IMR-90 (cell line): ENCODE results near the gene CDH12. TPM values are rescaled to one million over a fixed set of nuclear protein-coding genes. Genes with fewer than 3 reads are reported as not detected.

Experiments
- ATAC-seq: fragments of 200-7000 bp; cut with Tn5 transposase; 2 replicates; pipeline ENCODE4 v1.9.1; 2020; ENCODE audit warnings: low read depth, mild to moderate bottlenecking, moderate library complexity
- BruUV-seq: library from RNA; stranded (reverse); fragments of 400-500 nt; replicated peaks from 2 replicates; lab custom pipeline; 2021; lab: Mats Ljungman, UMichigan
- CTCF ChIA-PET: fragments of 300-600 bp; formaldehyde crosslinking; extraction: SDS; loops from one replicate; lab custom pipeline; 2021; ENCODE audit warnings: antibody characterized with exemption; lab: Yijun Ruan, JAX
- POLR2A ChIA-PET: fragments of 300-600 bp; sonication (Branson Sonifier 250); formaldehyde crosslinking; loops from one replicate; lab custom pipeline; 2022; ENCODE audit warnings: antibody characterized with exemption; ENCODE audit not compliant: unreplicated experiment; lab: Charles Lee
- DNase-seq: peaks from one replicate; pipeline ENCODE4 v3.0.0; 2013
- H2AFZ ChIP-seq: replicated peaks from 2 replicates; pipeline ENCODE3; 2013; ENCODE audit warnings: low read length, mild to moderate bottlenecking; ENCODE audit not compliant: poor library complexity
- H2AK5ac ChIP-seq: 2 replicates; pipeline ENCODE4 v1.6.1; 2013; ENCODE audit warnings: low read depth, low read length, inconsistent platforms
- H2AK9ac ChIP-seq: replicated peaks from 2 replicates; pipeline ENCODE3; 2013; ENCODE audit warnings: mild to moderate bottlenecking, low read depth, low read length, moderate library complexity; ENCODE audit not compliant: poor library complexity
- H2BK120ac ChIP-seq: 2 replicates; pipeline ENCODE4 v1.6.1; 2013; ENCODE audit warnings: low read depth, low read length, inconsistent platforms
- H2BK15ac ChIP-seq: 3 replicates; pipeline ENCODE4 v1.6.1; 2013; ENCODE audit warnings: low read depth, low read length, inconsistent platforms
- H2BK20ac ChIP-seq: 2 replicates; pipeline ENCODE4 v1.6.1; 2013; ENCODE audit warnings: low read depth, mild to moderate bottlenecking, inconsistent platforms, low read length, moderate library complexity
- H2BK5ac ChIP-seq: 2 replicates; pipeline ENCODE4 v1.6.1; 2013; ENCODE audit warnings: mild to moderate bottlenecking, low read depth, low read length, inconsistent platforms; ENCODE audit not compliant: poor library complexity, severe bottlenecking
- H3K14ac ChIP-seq: replicated peaks from 2 replicates; pipeline ENCODE4 v1.6.1; 2013; ENCODE audit warnings: low read depth, low read length, inconsistent platforms
- H3K18ac ChIP-seq: 2 replicates; pipeline ENCODE4 v1.6.1; 2013; ENCODE audit warnings: low read depth, low read length, control low read depth
- H3K23ac ChIP-seq: 2 replicates; pipeline ENCODE4 v1.6.1; 2013; ENCODE audit warnings: low read depth, low read length, inconsistent platforms
- H3K27ac ChIP-seq: 2 replicates; pipeline ENCODE4 v1.5.1; 2013; ENCODE audit warnings: mild to moderate bottlenecking, control low read depth, low read length; ENCODE audit not compliant: insufficient read depth
- H3K27me3 ChIP-seq: 2 replicates; pipeline ENCODE4 v1.6.1; 2013; ENCODE audit warnings: low read length; ENCODE audit not compliant: control insufficient read depth, insufficient read depth
- H3K36me3 ChIP-seq: 2 replicates; pipeline ENCODE4 v1.6.1; 2013; ENCODE audit warnings: low read length, mixed read lengths; ENCODE audit not compliant: control insufficient read depth, insufficient read depth
- H3K4ac ChIP-seq: 2 replicates; pipeline ENCODE4 v1.6.1; 2013; ENCODE audit warnings: low read depth, low read length, inconsistent platforms
- H3K4me1 ChIP-seq: 2 replicates; pipeline ENCODE4 v1.6.1; 2013; ENCODE audit warnings: low read length, mixed read lengths; ENCODE audit not compliant: control insufficient read depth, insufficient read depth
- H3K4me2 ChIP-seq: 2 replicates; pipeline ENCODE4 v1.6.1; 2013; ENCODE audit warnings: low read depth, mild to moderate bottlenecking, control low read depth, low read length, moderate library complexity
- H3K4me3 ChIP-seq: 2 replicates; pipeline ENCODE4 v1.5.1; 2013; ENCODE audit warnings: low read depth, mild to moderate bottlenecking, control low read depth, low read length, moderate library complexity; ENCODE audit not compliant: insufficient read depth
- H3K56ac ChIP-seq: 2 replicates; pipeline ENCODE4 v1.6.1; 2013; ENCODE audit warnings: low read length, inconsistent platforms; ENCODE audit not compliant: insufficient read depth; ENCODE audit errors: extremely low read depth
- H3K79me1 ChIP-seq, 2 experiments: 2 replicates each; pipeline ENCODE4 v1.6.1; 2013; ENCODE audit warnings: low read length in 2 of 2, inconsistent platforms in 1 of 2, low read depth in 1 of 2
- H3K9ac ChIP-seq: 2 replicates; pipeline ENCODE4 v1.6.1; 2013; ENCODE audit warnings: low read depth, low read length, control low read depth
- H3K9me1 ChIP-seq: 2 replicates; pipeline ENCODE4 v1.6.1; 2013; ENCODE audit warnings: low read length, inconsistent platforms; ENCODE audit not compliant: insufficient read depth
- H3K9me3 ChIP-seq: 2 replicates; pipeline ENCODE4 v1.6.1; 2013; ENCODE audit warnings: low read length; ENCODE audit not compliant: control insufficient read depth, insufficient read depth
- H4K20me1 ChIP-seq: 2 replicates; pipeline ENCODE4 v1.6.1; 2013; ENCODE audit warnings: low read length, inconsistent platforms; ENCODE audit not compliant: insufficient read depth
- H4K5ac ChIP-seq: 2 replicates; pipeline ENCODE4 v1.6.1; 2013; ENCODE audit warnings: mild to moderate bottlenecking, low read depth, low read length, control low read depth
- H4K8ac ChIP-seq, 2 experiments: 2 replicates each; pipeline ENCODE4 v1.6.1; 2013; ENCODE audit warnings: low read depth in 2 of 2, low read length in 2 of 2, control low read depth in 1 of 2, inconsistent platforms in 1 of 2
- H4K91ac ChIP-seq: 2 replicates; pipeline ENCODE4 v1.6.1; 2013; ENCODE audit warnings: low read depth, low read length, inconsistent platforms; ENCODE audit not compliant: insufficient read depth
- BHLHE40 ChIP-seq: fragments of 150-350 bp; IDR thresholded peaks from 2 replicates; pipeline ENCODE4 v1.6.1; 2016; ENCODE audit warnings: mild to moderate bottlenecking, low read depth, low read length
- CEBPB ChIP-seq: IDR thresholded peaks from 2 replicates; pipeline ENCODE4 v1.6.1; 2012; ENCODE audit warnings: low read depth, low read length, improper control_type of control experiment
- CHD1 ChIP-seq: IDR thresholded peaks from 2 replicates; pipeline ENCODE4 v1.6.1; 2012; ENCODE audit warnings: low read depth, low read length, improper control_type of control experiment
- CTCF ChIP-seq: conservative IDR thresholded peaks from 2 replicates; pipeline ENCODE4 v1.5.1; 2012; ENCODE audit warnings: mild to moderate bottlenecking, low read depth, low read length, improper control_type of control experiment
- FOS ChIP-seq: fragments of 150-350 bp; IDR thresholded peaks from 2 replicates; pipeline ENCODE4 v1.6.1; 2016; ENCODE audit warnings: low read depth, low read length
- MAFK ChIP-seq: IDR thresholded peaks from 2 replicates; pipeline ENCODE4 v1.6.1; 2012; ENCODE audit warnings: low read depth, low read length, improper control_type of control experiment
- MAZ ChIP-seq: IDR thresholded peaks from 2 replicates; pipeline ENCODE4 v1.6.1; 2012; ENCODE audit warnings: low read depth, mild to moderate bottlenecking, low read length, improper control_type of control experiment, moderate library complexity, borderline replicate concordance
- MXI1 ChIP-seq: IDR thresholded peaks from 2 replicates; pipeline ENCODE4 v1.6.1; 2012; ENCODE audit warnings: low read depth, mild to moderate bottlenecking, low read length, moderate library complexity, borderline replicate concordance
- NFE2L2 ChIP-seq: fragments of 150-350 bp; IDR thresholded peaks from 2 replicates; pipeline ENCODE4 v1.6.1; 2016; ENCODE audit warnings: low read depth, mild to moderate bottlenecking, low read length
- POLR2A ChIP-seq: IDR thresholded peaks from 2 replicates; pipeline ENCODE4 v1.6.1; 2012; ENCODE audit warnings: mild to moderate bottlenecking, low read depth, low read length
- RAD21 ChIP-seq: IDR thresholded peaks from 2 replicates; pipeline ENCODE4 v1.6.1; 2012; ENCODE audit warnings: low read length, improper control_type of control experiment
- RCOR1 ChIP-seq: IDR thresholded peaks from 2 replicates; pipeline ENCODE4 v1.6.1; 2012; ENCODE audit warnings: mild to moderate bottlenecking, low read length, improper control_type of control experiment; ENCODE audit not compliant: insufficient replicate concordance
- RFX5 ChIP-seq: IDR thresholded peaks from 2 replicates; pipeline ENCODE4 v1.8.0; 2012; ENCODE audit warnings: low read depth, mild to moderate bottlenecking, low read length, moderate library complexity
- SMC3 ChIP-seq: fragments of 150-350 bp; IDR thresholded peaks from 2 replicates; pipeline ENCODE4 v1.6.1; 2016; ENCODE audit warnings: low read depth, mild to moderate bottlenecking, antibody characterized with exemption, low read length, moderate library complexity
- USF2 ChIP-seq: fragments of 150-350 bp; IDR thresholded peaks from 2 replicates; pipeline ENCODE4 v1.6.1; 2017; ENCODE audit warnings: mild to moderate bottlenecking, antibody characterized with exemption, low read length, low read depth
- WGBS, 2 experiments: methylation state at CpG; one replicate each; pipeline versions ENCODE4 v1.1.5 to v1.1.7; 2013; ENCODE audit warnings: missing lambda C conversion rate in 2 of 2; ENCODE audit not compliant: insufficient read length in 1 of 2; ENCODE audit errors: extremely low coverage in 2 of 2; 5-methylcytosine and 5-hydroxymethylcytosine counted together
- dilution Hi-C: fragments of 300-500 bp; cut with HindIII; formaldehyde crosslinking; loops from one replicate; pipeline ENCODE4 v1.14.3; 2018; ENCODE audit warnings: low sequenced_read_pairs; ENCODE audit not compliant: unreplicated experiment
- in situ Hi-C: fragments of 300-500 bp; cut with MboI; formaldehyde crosslinking; loops from 3 replicates; pipeline ENCODE4 v1.14.3; 2019; ENCODE audit warnings: low sequenced_read_pairs, inconsistent platforms, mixed read lengths
- intact Hi-C: fragments of 100-400 bp; cut with micrococcal nuclease; formaldehyde crosslinking; loops from 2 replicates; pipeline ENCODE4 v1.10.0; 2022
- polyA plus RNA-seq, 3 experiments: library from polyadenylated mRNA; depleted of rRNA; stranded (reverse); fragments of >200 nt; gene quantifications; 2 replicates each; pipeline ENCODE4 v1.2.3, GENCODE V29; 2012; ENCODE audit warnings: low replicate concordance in 1 of 3
- total RNA-seq: library from RNA; depleted of rRNA; stranded (reverse); fragments of >200 nt; gene quantifications from 2 replicates; pipeline ENCODE4 v1.2.3, GENCODE V29; 2012
- TF ChIP-seq, protein P1 (sequence below): fragments of 150-350 bp; IDR thresholded peaks from 2 replicates; pipeline ENCODE4 v1.6.1; 2016; ENCODE audit warnings: low read depth, mild to moderate bottlenecking, low read length, moderate library complexity, borderline replicate concordance

Gene CDH12
- total and polyA plus RNA-seq, 2 of the 4 experiments (the other 2 are of a cell fraction) = not detected

DNA sequence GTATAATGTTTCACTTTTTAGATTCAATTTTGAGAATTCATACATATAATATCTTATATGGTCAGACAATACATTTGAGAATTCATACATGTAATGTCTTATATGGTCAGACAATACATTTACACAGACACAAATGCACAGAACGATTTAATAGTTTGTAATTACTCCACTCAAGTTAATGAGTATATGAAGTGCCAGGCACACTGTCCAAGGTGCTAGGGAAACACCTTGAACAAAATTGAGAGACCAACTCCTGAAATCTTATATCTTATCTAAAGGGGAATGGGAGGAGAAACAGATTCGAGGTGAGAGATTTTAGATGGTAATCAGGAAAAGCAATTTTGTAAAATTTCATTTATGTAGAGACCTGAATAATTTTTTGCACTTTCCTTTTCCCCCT, 994.7 kb downstream of the CDH12 start:
- H3K18ac ChIP-seq = no peak overlapping the region
- no peak overlapping the region for H3K9ac ChIP-seq
- H3K14ac ChIP-seq = no peak overlapping the region
- H2AK9ac ChIP-seq = no peak overlapping the region
- no peak overlapping the region for H3K23ac ChIP-seq
- H2AFZ ChIP-seq = no peak overlapping the region
- no peak overlapping the region for H3K4me2 ChIP-seq
- ChIA-PET POLR2A (no interaction called here), CTCF (no interaction called here)
- TF ChIP-seq USF2 = no peak
- no peak for TF ChIP-seq MXI1
- no peak for TF ChIP-seq POLR2A
- TF ChIP-seq FOS = no peak
- no peak for TF ChIP-seq MAFK
- TF ChIP-seq CTCF = no peak
- no peak for TF ChIP-seq CEBPB
- TF ChIP-seq RFX5 = no peak
- no peak for TF ChIP-seq SMC3
- no peak for TF ChIP-seq RCOR1
- no peak for TF ChIP-seq NFE2L2
- no peak for TF ChIP-seq MAZ
- TF ChIP-seq, protein P1, sequence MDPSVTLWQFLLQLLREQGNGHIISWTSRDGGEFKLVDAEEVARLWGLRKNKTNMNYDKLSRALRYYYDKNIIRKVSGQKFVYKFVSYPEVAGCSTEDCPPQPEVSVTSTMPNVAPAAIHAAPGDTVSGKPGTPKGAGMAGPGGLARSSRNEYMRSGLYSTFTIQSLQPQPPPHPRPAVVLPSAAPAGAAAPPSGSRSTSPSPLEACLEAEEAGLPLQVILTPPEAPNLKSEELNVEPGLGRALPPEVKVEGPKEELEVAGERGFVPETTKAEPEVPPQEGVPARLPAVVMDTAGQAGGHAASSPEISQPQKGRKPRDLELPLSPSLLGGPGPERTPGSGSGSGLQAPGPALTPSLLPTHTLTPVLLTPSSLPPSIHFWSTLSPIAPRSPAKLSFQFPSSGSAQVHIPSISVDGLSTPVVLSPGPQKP = no peak
- TF ChIP-seq RAD21 = no peak
- no peak for TF ChIP-seq BHLHE40
- no peak for TF ChIP-seq CHD1
- H3K9me3 ChIP-seq = no peaks in the 10 kb centered on the region
- H2BK15ac ChIP-seq = no peak overlapping the region
- no peak for DNase-seq
- intact Hi-C loops (no loop called here), in situ Hi-C loops (no loop called here), dilution Hi-C loops (no loop called here)
- H4K8ac ChIP-seq = no peak overlapping the region
- H3K9me1 ChIP-seq = no peaks in the 10 kb centered on the region
- no peak overlapping the region for H4K5ac ChIP-seq
- no peak overlapping the region for H3K4me3 ChIP-seq
- H3K4me1 ChIP-seq = no peaks in the 10 kb centered on the region
- no peak overlapping the region for H4K91ac ChIP-seq
- H3K56ac ChIP-seq = no peak overlapping the region
- no peaks in the 10 kb centered on the region for H3K79me1 ChIP-seq
- no peaks in the 10 kb centered on the region for H4K20me1 ChIP-seq
- no CpG with 5 or more reads among the region's 2 CpGs for WGBS, 2 experiments
- no peak overlapping the region for H2AK5ac ChIP-seq
- no peak overlapping the region for H2BK5ac ChIP-seq
- H2BK20ac ChIP-seq = no peak overlapping the region
- BruUV-seq = no TSS peak
- no peak overlapping the region for H2BK120ac ChIP-seq
- no peak for ATAC-seq
- no peaks in the 10 kb centered on the region for H3K27me3 ChIP-seq
- H3K36me3 ChIP-seq = no peaks in the 10 kb centered on the region
- no peak overlapping the region for H3K27ac ChIP-seq
- no peak overlapping the region for H3K4ac ChIP-seq
